ENCODE measurements around the gene VIT.

DNA sequence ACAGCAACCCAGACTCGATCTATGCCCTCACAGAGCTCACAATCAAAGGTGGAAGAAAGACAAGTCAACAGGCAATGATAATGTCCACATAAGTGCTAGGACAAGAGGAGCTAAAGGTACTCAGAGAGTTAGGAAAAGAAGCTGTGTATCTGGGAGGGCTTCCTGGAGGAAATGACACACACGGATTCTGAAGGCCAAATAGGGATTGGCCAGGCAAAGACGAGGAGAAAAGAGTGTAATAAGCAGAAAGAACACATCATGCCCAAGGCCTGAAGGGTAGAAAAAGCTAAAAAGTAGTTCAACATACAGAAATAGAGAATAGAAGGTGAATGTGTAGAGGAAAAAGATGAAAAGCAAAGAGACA lies 36.1 kb downstream of the VIT start:
- TF ChIP-seq, protein P1, sequence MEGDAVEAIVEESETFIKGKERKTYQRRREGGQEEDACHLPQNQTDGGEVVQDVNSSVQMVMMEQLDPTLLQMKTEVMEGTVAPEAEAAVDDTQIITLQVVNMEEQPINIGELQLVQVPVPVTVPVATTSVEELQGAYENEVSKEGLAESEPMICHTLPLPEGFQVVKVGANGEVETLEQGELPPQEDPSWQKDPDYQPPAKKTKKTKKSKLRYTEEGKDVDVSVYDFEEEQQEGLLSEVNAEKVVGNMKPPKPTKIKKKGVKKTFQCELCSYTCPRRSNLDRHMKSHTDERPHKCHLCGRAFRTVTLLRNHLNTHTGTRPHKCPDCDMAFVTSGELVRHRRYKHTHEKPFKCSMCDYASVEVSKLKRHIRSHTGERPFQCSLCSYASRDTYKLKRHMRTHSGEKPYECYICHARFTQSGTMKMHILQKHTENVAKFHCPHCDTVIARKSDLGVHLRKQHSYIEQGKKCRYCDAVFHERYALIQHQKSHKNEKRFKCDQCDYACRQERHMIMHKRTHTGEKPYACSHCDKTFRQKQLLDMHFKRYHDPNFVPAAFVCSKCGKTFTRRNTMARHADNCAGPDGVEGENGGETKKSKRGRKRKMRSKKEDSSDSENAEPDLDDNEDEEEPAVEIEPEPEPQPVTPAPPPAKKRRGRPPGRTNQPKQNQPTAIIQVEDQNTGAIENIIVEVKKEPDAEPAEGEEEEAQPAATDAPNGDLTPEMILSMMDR (IDR thresholded peaks at IDR 0.05): no peak
- TF ChIP-seq EP300 (IDR thresholded peaks at IDR 0.05) (no peak), POLR2A (IDR thresholded peaks at IDR 0.05; ENCODE audit: low read depth) (no peak), POLR2AphosphoS5 (IDR thresholded peaks at IDR 0.05) (no peak)

Data from esophagus muscularis mucosa (tissue), 4 donors.